Measurements from ENCODE around the gene SGCA. TPM values are rescaled to one million over a fixed set of nuclear protein-coding genes. Genes with fewer than 3 reads are reported as not detected.

Gene SGCA
- total RNA-seq, 1 experiment from 2014 or later: 0.24 TPM

DNA sequence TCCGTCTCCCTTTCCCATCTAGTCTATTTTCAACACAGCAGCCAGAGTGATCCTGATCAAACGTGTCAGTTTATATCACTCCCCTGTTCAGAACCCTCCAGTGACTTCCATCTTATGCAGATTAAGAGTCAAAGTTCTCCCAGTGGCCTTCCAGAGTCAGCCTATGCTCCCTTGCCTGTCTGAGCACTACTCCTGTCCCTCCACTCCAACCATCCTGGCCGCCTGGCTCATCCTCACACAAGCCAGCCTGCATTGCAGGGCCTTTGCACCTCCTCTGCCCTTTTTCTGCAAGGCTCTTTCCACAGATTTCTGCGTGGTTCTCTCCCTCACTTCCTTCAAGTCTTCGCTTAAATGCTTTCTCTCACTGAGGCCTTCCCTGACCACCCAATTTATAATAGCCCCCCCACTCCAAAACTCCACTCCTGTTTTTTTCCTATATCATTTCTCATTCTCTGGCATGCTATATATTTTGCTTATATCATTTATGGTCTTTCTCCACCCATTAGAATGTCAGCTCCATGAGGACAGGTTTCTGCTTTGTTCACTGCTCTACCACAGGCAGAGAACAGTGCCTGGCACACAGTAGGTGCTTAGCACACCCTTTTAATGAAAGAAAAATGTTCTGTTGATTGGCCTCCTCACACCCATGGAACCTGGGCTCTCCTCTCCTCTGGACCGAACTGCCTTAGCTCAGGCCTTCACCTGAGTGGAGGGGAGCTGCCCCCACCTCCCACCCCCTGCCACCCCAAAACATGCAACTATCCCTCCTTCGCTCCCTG lies 45.1 kb upstream of the SGCA start:
- Histone ChIP-seq H3K18ac (ENCODE audit: insufficient read length, low read depth, low read length) (no peak overlapping the region), H3K56ac (ENCODE audit: insufficient read length, low read depth, low read length) (no peak overlapping the region), H2BK5ac (ENCODE audit: insufficient read length, low read length) (no peak overlapping the region), H3K14ac (ENCODE audit: insufficient read depth, low read length) (no peak overlapping the region), H3T11ph (ENCODE audit: low read length) (no peak overlapping the region), H3K27me3 (ENCODE audit: insufficient read depth, low read length) (no peaks in the 10 kb centered on the region; the same call in 1 of the 2 replicates), H3K79me2 (ENCODE audit: insufficient read depth, low read length) (no peaks in the 10 kb centered on the region), H3K23ac (ENCODE audit: insufficient read length, low read depth, low read length) (no peak overlapping the region), H3K27ac (ENCODE audit: insufficient read length, low read depth, low read length) (no peak overlapping the region), H2BK15ac (ENCODE audit: low read depth, low read length) (no peak overlapping the region), H3K9me3 (ENCODE audit: control insufficient read depth, low read depth, low read length) (no peaks in the 10 kb centered on the region), H2BK120ac (ENCODE audit: low read depth, low read length, poor library complexity, severe bottlenecking) (no peak overlapping the region), H2BK20ac (ENCODE audit: low read depth, low read length, poor library complexity, severe bottlenecking) (no peak overlapping the region), H4K8ac (replicated peaks; ENCODE audit: insufficient read length, low read depth, low read length) (no peak overlapping the region), H2BK12ac (ENCODE audit: insufficient read length, low read depth, low read length) (no peak overlapping the region), H4K5ac (ENCODE audit: insufficient read length, low read depth, low read length) (no peak overlapping the region), H3K23me2 (ENCODE audit: insufficient read length, low read depth, low read length, poor library complexity, severe bottlenecking) (no peaks in the 10 kb centered on the region), H2AK5ac (ENCODE audit: insufficient read length, low read length) (no peak overlapping the region), H3K4me2 (ENCODE audit: insufficient read depth, insufficient read length, low read length) (no peak overlapping the region), H3K79me1 (ENCODE audit: insufficient read depth, low read depth, low read length, poor library complexity, severe bottlenecking) (no peaks in the 10 kb centered on the region), H3K4me1 (ENCODE audit: insufficient read depth, low read length) (peaks cover 8% of the 10 kb centered on the region; the same call in 1 of the 2 replicates), H2AFZ (ENCODE audit: low read length) (no peak overlapping the region), H4K91ac (ENCODE audit: insufficient read length, low read depth, low read length) (no peak overlapping the region), H4K20me1 (ENCODE audit: control insufficient read depth, insufficient read depth, insufficient read length) (no peaks in the 10 kb centered on the region), H3K4ac (ENCODE audit: low read depth, low read length) (no peak overlapping the region), H3K9ac (ENCODE audit: extremely low read depth, insufficient read length, low read length) (no peak overlapping the region)
- no peak for DNase-seq
- Mint-ChIP-seq H3K4me1 (peaks cover 26 to 41% of the 10 kb centered on the region in 2 experiments), H3K36me3 (ENCODE audit: insufficient read depth in 1 of 3, low read depth in 3 of 3) (peaks cover 0 to 3% (median 2%) of the 10 kb centered on the region in 3 experiments; a peak in 1 of 7 replicates), H3K27me3 (ENCODE audit: low read depth) (peaks cover 61% of the 10 kb centered on the region), H3K27ac (0 out of 7 replicates have a peak overlapping the region, but pooled peaks of 1 of the 3 experiments have one; percentile 27), H3K9me3 (no peaks in the 10 kb centered on the region; a peak in 1 of 5 replicates), H3K4me3 (no peak overlapping the region)
- TF ChIP-seq, protein P1, sequence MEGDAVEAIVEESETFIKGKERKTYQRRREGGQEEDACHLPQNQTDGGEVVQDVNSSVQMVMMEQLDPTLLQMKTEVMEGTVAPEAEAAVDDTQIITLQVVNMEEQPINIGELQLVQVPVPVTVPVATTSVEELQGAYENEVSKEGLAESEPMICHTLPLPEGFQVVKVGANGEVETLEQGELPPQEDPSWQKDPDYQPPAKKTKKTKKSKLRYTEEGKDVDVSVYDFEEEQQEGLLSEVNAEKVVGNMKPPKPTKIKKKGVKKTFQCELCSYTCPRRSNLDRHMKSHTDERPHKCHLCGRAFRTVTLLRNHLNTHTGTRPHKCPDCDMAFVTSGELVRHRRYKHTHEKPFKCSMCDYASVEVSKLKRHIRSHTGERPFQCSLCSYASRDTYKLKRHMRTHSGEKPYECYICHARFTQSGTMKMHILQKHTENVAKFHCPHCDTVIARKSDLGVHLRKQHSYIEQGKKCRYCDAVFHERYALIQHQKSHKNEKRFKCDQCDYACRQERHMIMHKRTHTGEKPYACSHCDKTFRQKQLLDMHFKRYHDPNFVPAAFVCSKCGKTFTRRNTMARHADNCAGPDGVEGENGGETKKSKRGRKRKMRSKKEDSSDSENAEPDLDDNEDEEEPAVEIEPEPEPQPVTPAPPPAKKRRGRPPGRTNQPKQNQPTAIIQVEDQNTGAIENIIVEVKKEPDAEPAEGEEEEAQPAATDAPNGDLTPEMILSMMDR (conservative IDR thresholded peaks at IDR 0.05): no peak
- no CpG with 5 or more reads among the region's 7 CpGs for WGBS (ENCODE audit: extremely low coverage, insufficient read length, low lambda C conversion rate)

All from H9 (cell line).